HG02943 (cell line): ENCODE results near the gene NUFIP2.
"Not testable (repeated sequence)": the region's sequence is repeated elsewhere in the genome, so short reads cannot be mapped to it uniquely, and the experiment has no call there.

Experiments
- ATAC-seq: cut with Tn5 transposase; IDR thresholded peaks from one replicate; pipeline ENCODE4 v1.9.1; 2021; ENCODE audit warnings: mild to moderate bottlenecking, low read depth, moderate library complexity; ENCODE audit not compliant: unreplicated experiment

The NUFIP2 gene

DNA sequence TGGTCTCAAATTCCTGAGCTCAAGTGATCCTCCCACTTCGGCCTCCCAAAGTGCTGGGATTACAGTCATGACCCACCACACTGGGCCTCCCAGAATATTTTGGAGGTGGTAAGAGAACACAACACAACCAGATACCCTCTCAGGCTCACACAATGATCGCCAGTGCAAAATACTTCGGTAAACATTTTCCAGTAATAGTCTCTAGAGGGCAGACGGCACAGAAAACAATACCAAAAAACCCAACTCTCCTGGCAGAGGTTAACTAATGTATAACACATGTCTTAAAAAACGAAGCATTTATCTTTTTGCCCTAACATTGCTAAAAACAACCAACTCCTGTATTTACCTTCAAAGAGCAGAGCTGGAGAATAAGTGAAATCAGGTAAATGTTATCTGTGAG lies 10.5 kb downstream of the NUFIP2 start:
- ATAC-seq: no peak

DNA sequence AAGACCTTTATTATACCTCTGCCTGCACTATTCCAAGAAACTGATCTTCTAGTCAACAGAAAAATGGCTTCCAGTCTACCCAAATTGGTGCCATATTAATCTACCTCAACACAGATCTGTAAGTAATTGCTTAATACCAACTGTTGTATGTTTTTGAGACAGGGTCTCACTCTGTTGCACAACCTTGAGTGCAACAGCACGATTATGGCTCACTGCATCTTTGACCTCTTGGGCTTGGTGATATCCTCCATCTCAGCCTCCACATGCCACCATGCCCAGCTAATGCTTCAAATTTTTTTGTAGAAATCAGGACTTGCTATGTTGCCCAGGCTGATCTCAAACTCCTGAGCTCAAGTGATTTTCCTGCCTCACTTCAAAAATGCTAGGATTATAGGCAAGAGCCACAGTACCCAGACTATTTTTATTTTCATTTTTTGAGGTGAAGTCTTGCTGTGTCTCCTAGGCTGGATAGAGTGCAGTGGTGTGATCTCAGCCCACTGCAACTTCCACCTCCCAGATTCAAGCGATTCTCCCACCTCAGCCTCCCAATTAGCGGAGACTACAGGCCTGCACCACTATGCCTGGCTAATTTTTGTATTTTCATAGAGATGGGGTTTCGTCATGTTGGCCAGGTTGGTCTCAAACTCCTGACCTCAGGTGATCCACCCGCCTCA lies 14.4 kb downstream of the NUFIP2 start:
- no peak for ATAC-seq

DNA sequence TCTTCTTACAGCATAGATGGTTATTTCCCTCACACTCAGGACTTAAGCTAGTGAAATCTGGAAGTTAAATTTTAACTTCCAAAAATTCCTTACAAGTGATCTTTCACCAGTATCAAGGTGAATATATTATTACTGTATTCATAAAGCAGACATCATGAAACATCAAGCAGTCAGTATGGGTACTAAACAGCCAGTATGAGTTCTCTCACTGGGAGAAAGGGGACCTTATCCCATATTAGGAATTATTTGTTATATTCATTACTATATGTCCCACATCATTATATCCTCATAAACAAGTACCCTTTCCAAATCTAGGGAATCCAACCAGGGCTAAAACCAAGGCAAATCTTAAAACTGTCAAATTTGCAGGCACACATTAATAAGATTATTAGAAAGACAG lies 15.3 kb downstream of the NUFIP2 start:
- no peak for ATAC-seq

DNA sequence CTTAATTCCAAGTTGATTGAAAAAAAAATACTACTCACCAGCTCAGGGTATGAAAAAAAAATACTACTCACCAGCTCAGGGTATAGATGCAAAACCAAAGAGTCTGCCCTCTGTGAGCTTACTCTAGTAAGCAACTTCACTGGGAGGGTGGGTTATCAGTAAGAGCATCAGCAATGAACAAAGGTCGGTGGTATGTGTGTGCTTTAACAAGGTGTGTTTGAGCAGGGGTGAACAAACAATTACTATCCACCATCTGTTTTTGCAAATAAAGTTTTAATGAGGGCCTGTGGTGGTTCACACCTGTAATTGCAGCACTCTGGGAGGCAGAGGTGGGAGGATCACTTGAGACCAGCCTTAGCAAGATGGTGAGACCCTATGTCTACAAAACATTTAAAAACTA lies 20.0 kb downstream of the NUFIP2 start:
- ATAC-seq: no peak

DNA sequence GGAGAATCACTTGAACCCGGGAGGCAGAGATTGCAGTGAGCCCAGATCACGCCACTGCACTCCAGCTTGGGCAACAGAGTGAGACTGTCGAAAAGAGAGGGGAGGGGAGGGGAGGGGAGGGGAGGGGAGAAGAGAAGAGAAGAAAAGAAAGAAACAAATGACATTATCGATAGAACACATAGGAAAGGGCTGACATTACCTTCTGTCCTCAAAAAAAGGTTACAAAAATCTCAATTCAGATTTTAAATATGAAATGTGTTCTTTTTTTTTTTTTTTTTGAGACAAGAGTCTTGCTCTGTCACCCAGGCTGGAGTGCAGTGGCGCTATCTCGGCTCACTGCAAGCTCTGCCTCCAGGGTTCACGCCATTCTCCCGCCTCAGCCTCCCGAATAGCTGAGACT lies 22.0 kb downstream of the NUFIP2 start:
- ATAC-seq: not testable (repeated sequence)

DNA sequence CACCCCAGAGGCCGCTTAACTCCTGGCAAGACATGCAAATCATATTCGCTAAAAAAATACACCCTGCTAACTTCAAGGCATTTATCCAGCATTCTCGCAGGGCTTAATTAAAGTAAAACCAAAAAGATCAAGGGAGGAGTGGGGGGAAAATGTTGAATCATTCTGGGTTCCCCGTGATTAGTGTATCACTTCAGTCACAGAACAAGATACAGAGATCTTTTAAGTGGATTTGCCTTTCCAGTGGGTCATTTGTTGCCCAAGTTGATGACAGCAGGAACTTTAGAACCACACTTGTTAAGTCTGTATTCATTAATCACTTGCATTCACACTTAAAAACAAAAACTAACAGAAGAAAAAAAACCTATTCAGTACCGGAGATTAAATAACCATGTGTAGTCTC lies 30.0 kb downstream of the NUFIP2 start:
- ATAC-seq: no peak

DNA sequence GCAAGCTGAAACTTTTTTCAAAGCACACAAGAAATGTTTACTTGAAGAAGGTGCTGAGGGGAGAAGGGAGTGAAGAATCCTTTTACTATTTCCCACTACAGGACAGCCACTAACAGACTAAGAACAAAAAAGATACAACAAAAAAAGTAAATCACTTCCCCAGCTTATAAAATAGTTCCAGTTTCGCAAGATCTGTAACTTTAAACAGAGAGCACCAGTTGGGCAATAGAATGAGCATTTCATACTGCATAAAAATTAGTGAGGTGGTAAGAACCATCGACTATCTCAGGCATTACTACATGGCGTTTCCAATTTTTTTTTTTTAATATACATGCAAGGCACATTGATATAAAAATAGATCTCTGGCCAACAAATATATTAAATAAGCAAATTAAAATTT lies 36.2 kb downstream of the NUFIP2 start:
- no peak for ATAC-seq

DNA sequence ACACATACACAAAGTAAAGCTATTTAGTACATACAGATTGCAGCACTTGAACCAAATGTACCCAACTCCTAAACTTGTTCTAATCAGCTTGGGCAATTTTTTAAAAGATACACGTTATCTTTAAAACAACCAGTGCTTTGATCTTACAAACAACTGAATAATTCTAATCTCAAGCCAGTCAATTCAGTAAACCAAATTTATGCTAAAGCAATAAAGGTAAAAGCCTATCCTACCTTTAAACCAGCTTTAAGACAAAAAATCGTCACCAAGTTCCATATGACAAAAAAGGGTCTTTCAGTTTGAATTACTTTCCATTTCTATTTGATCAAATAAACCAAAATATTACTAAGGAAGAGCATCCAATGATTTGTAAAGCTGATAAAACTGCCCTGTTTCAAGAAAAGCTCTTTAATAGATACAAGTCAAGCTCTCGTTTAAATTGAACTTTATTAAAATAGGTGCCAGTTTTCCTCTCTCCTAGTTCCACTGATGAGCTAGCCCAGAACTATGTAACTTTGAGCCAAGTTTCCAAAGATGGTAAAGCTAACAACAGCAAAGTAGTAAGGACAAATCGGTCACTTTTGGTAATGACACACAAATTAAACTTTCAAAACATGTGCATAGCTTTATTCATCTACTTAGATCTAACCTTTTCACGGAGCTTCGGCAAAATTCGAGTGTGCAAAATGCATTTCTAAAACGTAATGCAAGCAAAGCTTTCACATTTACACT lies 37.0 kb downstream of the NUFIP2 start:
- no peak for ATAC-seq

DNA sequence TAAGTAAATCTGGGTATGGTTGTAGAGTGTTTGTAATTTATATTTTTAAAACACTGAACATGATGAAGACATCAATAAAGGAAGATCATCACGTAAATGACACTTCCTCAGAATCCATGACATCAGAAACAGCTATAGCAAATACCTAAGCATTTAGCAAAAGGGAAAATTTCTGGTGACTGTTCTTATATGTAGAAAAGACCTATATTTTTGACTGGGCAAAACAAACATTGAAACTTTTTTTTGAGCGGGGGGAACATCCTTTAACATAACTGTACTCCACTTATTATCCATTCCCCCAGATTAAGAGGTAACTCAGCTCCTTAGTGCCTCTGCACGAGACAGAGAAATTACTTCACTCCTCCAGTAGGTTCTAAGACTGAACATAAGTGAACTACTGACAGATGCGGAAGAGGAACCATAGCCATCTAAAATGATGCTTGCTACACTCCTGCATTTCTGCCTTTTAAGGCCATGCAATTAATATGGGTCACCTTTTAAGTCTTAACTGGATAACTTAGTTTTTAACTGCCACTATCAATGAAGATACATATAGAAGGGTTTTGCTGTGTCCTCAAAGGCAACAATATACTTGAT lies 37.9 kb downstream of the NUFIP2 start:
- no peak for ATAC-seq

DNA sequence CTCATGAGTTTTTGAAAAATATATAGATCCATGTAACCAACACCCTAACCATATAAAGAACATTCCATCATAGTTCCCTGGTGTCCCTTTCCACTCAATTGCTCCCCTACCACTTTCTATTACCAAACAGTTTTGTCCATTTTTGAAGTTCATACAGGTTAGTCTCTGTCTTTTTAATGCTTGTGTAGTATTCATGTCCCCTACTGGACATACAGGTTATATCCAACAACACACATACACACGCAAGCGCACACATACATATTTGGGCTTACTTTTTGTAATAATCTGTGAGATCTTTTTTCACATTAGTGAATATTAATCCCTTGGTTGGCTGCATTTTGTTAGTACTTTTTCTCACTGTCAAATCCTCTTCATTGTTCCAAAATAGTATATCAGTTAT lies 40.9 kb downstream of the NUFIP2 start:
- no peak for ATAC-seq

DNA sequence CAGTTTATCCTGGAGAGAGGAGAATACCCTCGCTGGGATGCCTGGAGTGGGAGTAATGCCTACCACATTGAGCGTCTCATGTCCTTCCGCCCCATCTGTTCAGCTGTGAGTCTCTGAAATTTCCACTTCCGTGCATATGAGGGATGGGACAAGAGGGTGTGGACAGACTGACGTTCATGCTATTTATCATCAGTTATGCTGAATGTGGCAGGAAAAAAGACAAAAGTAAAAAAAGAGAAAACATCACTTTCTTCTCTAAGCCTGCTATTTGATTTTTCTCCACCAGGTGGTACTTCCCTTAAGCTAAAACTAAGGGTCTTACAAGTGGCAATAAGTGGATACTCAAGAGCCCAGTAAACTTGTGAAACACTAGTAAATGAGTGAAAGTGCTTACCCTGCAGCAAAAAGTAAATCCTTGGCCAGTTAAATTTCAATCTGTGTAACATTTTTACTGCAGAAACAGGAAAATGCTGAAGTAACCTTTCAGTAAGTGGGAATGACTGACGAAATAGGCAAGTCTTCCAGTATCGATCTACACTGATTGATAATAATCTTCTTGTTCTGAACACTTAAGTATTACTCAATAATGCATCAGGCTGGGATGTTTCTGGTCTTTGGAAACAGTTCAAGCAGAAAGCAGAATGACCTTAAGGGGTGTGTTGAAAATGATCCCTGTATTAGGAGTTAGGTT lies 41.7 kb downstream of the NUFIP2 start:
- no peak for ATAC-seq

DNA sequence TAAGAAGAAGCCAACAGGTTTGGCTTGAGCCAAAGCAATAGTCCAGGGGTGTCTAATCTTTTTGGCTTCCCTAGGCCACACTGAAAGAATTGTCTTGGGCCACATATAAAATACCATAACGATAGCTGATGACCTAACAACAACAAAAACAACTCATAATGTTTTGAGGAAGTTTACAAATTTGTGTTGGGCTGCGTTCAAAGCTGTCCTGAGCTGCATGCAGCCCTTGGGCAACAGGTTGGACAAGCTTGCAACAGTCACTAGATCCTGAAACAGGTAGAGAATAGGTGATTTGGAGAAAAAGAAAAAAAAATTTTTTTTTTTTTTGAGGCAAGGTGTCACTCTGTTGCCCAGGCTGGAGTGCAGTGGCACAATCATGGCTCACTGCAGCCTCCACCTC lies 42.8 kb downstream of the NUFIP2 start:
- ATAC-seq: no peak

DNA sequence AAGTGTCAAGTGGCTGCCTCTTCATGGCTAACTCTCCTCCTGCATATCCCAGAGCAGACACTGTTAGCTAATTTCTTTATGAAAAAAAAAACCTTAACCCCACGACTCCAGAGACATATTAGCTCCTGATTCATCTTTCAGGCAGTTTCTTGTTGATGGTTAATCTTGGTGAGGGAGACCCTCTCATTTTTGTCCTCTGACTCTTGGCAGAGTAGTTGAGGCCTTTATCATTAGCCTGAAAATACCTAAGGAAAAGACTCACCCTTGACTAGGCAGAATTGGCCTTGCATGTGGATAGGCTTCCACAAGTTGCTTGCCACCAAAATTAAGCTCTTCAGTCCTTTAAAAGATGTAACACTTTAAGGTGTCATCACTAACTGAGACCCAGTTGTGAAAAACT lies 43.3 kb downstream of the NUFIP2 start:
- ATAC-seq: no peak

DNA sequence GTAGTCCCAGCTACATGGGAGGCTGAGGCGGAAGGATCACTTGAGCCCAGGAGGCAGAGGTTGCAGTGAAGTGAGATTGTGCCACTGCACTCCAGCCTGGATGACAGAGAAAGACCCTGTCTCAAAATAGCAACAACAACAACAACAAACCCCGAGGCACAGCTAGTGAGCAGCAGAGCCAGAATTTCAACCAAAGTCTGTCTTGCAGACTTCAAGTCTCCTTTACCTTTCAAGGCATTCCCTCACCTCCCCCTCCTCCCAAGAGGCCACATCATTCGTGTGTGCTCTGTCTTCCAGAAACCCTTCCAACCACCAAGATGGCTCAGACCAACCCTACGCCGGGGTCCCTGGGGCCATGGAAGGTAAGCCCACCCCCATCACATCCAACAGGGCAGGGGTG lies 45.1 kb downstream of the NUFIP2 start:
- ATAC-seq: no peak

DNA sequence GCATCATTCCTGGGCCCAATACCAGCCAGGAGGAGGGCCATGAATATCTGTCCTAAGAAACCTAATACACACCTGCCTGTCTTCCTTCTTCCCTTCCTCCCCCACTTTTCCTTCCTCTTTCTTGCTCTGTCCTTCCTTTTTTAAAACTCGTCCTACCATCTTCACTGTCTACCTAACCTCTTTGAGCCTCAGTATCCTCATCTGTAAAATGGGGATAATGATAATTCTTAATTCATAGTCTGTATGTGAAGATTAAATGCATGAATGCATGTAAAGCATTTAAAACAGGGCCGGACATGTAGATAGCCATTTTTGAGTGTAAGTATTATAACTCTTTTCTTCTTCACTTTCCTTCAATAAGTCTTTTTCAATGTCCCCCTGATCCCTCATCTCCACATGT lies 46.7 kb downstream of the NUFIP2 start:
- ATAC-seq: no peak

DNA sequence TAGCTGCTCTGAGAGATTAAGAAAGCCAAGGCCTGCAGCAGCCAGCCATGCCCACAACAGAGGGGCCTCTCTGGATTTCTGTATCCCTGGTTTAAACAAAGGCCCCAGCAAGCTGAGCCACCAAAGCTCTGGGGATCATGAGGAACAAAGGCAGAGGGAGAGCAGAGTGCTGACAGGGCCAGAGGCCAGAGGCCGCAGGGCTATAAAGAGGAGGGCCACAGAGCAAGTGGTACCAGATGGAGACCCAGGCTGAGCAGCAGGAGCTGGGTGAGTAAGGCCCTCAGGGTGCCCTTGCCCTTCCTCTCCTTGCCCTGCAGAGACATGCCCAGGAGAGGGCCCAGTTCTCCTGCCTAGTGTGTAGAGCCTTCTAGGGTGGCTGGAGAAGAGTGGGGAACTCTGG lies 47.3 kb downstream of the NUFIP2 start, which contains the start of gene CRYBA1:
CRYBA1 (plus strand) TSS at position 232 of the 400 bp plus-strand sequence; CDS start at position 237, 5 bp downstream.
- ATAC-seq: no peak

DNA sequence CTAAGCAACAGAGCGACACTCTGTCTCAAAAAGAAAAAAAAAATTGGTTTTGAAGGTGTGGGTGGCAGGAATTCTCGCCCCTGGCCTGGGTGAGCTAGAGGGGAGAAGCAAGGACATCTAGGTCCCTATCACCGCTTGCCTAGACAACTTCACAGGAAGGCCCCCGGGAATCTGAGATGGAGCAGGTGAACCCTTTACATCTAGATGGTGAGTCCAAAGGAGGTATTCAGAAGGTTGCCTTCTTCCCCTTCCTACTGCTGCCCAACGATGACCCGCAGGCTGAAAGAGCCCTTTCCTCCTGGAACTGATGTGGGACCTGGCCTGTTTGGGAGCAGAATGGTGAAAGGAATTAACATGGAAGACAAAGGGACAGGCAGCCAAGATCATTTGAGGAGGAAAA lies 48.5 kb downstream of the NUFIP2 start:
- ATAC-seq: no peak

DNA sequence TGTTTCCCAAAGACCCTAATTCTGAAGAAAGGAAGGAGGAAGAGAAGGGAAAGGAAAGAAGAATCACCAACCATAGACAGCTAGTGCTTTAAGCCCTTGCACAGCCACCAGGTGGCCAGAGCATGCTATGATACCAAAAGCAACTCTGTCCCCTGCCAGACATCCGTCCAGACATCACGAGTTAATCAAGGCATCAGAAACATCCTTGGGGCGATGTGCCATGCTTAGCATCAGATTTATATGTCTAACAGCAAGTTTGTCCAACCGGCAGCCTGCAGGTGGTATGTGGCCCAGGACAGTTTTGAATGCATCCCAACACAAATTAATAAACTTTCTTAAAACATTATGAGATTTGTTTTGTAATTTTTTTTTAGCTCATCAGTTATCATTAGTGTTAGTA lies 50.2 kb downstream of the NUFIP2 start:
- no peak for ATAC-seq

DNA sequence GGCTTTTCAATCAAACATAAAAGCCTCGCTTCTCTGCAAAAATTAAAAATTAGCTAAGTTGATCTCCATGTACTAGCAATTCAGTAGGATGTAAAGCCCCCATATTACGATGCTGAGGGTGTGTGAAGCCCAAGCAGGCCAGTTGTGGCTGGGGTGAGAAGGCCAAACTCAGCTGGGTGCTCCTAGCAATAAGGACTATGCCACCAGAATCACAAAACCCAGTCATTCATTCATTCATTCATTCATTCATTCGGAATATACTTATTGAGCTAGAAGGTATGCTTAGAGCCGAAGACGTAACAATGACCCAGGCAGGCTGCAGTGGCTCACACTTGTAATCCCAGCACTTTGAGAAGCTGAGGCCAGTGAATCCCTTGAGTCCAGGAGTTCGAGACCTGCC lies 51.2 kb downstream of the NUFIP2 start:
- ATAC-seq: no peak

DNA sequence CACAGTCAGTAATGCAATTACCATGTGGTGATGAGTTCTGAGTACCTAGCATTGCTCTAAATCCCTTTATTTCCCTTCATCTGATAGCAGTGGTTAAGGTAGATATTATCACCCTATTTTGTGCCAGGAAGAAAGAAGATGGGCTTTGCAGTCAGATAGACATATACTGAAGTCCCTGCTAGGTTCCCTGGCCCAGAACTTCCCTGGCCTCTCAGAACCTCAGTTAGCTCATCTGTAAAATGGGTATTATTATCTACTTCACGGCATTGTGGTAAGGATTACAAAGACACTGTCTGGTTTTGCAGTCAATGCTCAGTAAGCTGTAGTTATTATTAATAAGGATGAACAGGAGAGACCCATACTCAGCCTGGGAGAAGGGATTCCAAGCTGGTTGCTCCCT lies 51.9 kb downstream of the NUFIP2 start:
- ATAC-seq: no peak
